Neural progenitor cell (in vitro differentiated cells): ENCODE data around the gene MOB2. TPM values are rescaled to one million over a fixed set of nuclear protein-coding genes. Genes with fewer than 3 reads are reported as not detected.
A peak's percentile ranks its signal among the peaks of the same experiment; 100 is the strongest.

Source experiments
- DNase-seq: peaks from one replicate; pipeline ENCODE4 v3.0.0-alpha.2; 2016; ENCODE audit warnings: low spot score
- H2AFZ ChIP-seq: fragments of 200-600 bp; sonication (generic); replicated peaks from 2 replicates; pipeline ENCODE4 v1.6.1; 2016; ENCODE audit warnings: antibody characterized with exemption
- H3F3A ChIP-seq: fragments of 200-600 bp; sonication (generic); 2 replicates; pipeline ENCODE4 v1.6.1; 2016; ENCODE audit warnings: antibody characterized with exemption, low read depth
- H3K27ac ChIP-seq: fragments of 200-600 bp; sonication (generic); 2 replicates; pipeline ENCODE4 v1.5.1; 2016; ENCODE audit warnings: mild to moderate bottlenecking
- H3K27me3 ChIP-seq: fragments of 200-600 bp; sonication (generic); 2 replicates; pipeline ENCODE4 v1.6.1; 2016; ENCODE audit warnings: mild to moderate bottlenecking, moderate library complexity
- H3K36me3 ChIP-seq: fragments of 200-600 bp; sonication (generic); 2 replicates; pipeline ENCODE4 v1.5.1; 2016
- H3K4me1 ChIP-seq: fragments of 200-600 bp; sonication (generic); 2 replicates; pipeline ENCODE4 v1.6.1; 2016; ENCODE audit warnings: mixed run types
- H3K4me2 ChIP-seq: fragments of 200-600 bp; sonication (generic); 2 replicates; pipeline ENCODE4 v1.6.1; 2016
- H3K4me3 ChIP-seq: fragments of 200-600 bp; sonication (generic); 2 replicates; pipeline ENCODE4 v1.5.1; 2016
- H3K79me2 ChIP-seq: fragments of 200-600 bp; sonication (generic); 2 replicates; pipeline ENCODE4 v1.6.1; 2016; ENCODE audit warnings: low read depth
- H3K9ac ChIP-seq: fragments of 200-600 bp; sonication (generic); 2 replicates; pipeline ENCODE4 v1.6.1; 2016
- H3K9me3 ChIP-seq: fragments of 200-600 bp; sonication (generic); 2 replicates; pipeline ENCODE4 v1.5.1; 2016; ENCODE audit warnings: low read depth
- H4K20me1 ChIP-seq: fragments of 200-600 bp; sonication (generic); 2 replicates; pipeline ENCODE4 v1.6.1; 2016; ENCODE audit warnings: low read depth
- H3K27ac Mint-ChIP-seq: 3 replicates; pipeline ENCODE4 v1.8.0; 2021; ENCODE audit warnings: mixed read lengths
- H3K27me3 Mint-ChIP-seq: 2 replicates; pipeline ENCODE4 v1.8.0; 2022; ENCODE audit warnings: low read depth, mild to moderate bottlenecking, inconsistent platforms, moderate library complexity, mixed read lengths; ENCODE audit not compliant: insufficient read depth
- H3K36me3 Mint-ChIP-seq: 3 replicates; pipeline ENCODE4 v1.8.0; 2021; ENCODE audit warnings: mixed read lengths
- H3K4me1 Mint-ChIP-seq: 3 replicates; pipeline ENCODE4 v1.8.0; 2021; ENCODE audit warnings: mixed read lengths
- H3K4me3 Mint-ChIP-seq: 3 replicates; pipeline ENCODE4 v1.8.0; 2021; ENCODE audit warnings: mild to moderate bottlenecking, moderate library complexity, mixed read lengths
- H3K9me3 Mint-ChIP-seq: 3 replicates; pipeline ENCODE4 v1.8.0; 2020; ENCODE audit warnings: mixed read lengths
- CTCF ChIP-seq: fragments of 200-600 bp; sonication (generic); IDR thresholded peaks from 2 replicates; pipeline ENCODE4 v1.5.1; 2017; ENCODE audit warnings: antibody characterized with exemption, mild to moderate bottlenecking
- EZH2 ChIP-seq: fragments of 200-600 bp; sonication (generic); IDR thresholded peaks from 2 replicates; pipeline ENCODE4 v1.6.1; 2017; ENCODE audit warnings: antibody characterized with exemption, mild to moderate bottlenecking, moderate library complexity
- EZH2phosphoT487 ChIP-seq: fragments of 200-600 bp; sonication (generic); IDR thresholded peaks from 2 replicates; pipeline ENCODE4 v1.6.1; 2017; ENCODE audit warnings: antibody characterized with exemption
- total RNA-seq: library from RNA; depleted of rRNA; stranded (reverse); fragments of >200 nt; gene quantifications from 2 replicates; pipeline ENCODE4 v1.2.3, GENCODE V29; 2015; ENCODE audit warnings: low replicate concordance

MOB2 gene
- total RNA-seq, 1 donor from 2014 or later: 8.0 TPM

GRCh38 chr11:1533342-1533725 is 46.8 kb upstream of the MOB2 start:
- Mint-ChIP-seq H3K4me3 (no peak overlapping the region), H3K36me3 (no peaks in the 10 kb centered on the region), H3K4me1 (peaks cover 2% of the 10 kb centered on the region), H3K27me3 (peaks cover 8% of the 10 kb centered on the region), H3K9me3 (no peaks in the 10 kb centered on the region), H3K27ac (no peak overlapping the region)
- peaks cover 8% of the 10 kb centered on the region for H3K27me3 ChIP-seq
- H3K9ac ChIP-seq: no peak overlapping the region
- no peaks in the 10 kb centered on the region for H3F3A ChIP-seq
- no peak overlapping the region for H3K4me2 ChIP-seq
- DNase-seq: no peak
- no peaks in the 10 kb centered on the region for H3K4me1 ChIP-seq
- no peak overlapping the region for H2AFZ ChIP-seq
- H4K20me1 ChIP-seq: peaks cover 53% of the 10 kb centered on the region
- H3K27ac ChIP-seq: no peak overlapping the region
- peaks cover 44% of the 10 kb centered on the region for H3K79me2 ChIP-seq
- no peaks in the 10 kb centered on the region for H3K36me3 ChIP-seq
- no peaks in the 10 kb centered on the region for H3K9me3 ChIP-seq
- H3K4me3 ChIP-seq: no peak overlapping the region
- no peak for TF ChIP-seq EZH2phosphoT487

GRCh38 chr11:1532606-1533341 is 46.2 kb upstream of the MOB2 start:
- no peak overlapping the region for H3K4me3 Mint-ChIP-seq
- no peaks in the 10 kb centered on the region for H3K9me3 Mint-ChIP-seq
- no peaks in the 10 kb centered on the region for H3K36me3 Mint-ChIP-seq
- H3K4me1 Mint-ChIP-seq: peaks cover 2% of the 10 kb centered on the region
- H4K20me1 ChIP-seq: peaks cover 53% of the 10 kb centered on the region
- no peak overlapping the region for H3K4me3 ChIP-seq
- peaks cover 4% of the 10 kb centered on the region for H3K27me3 Mint-ChIP-seq
- no peaks in the 10 kb centered on the region for H3K4me1 ChIP-seq
- H3K27ac Mint-ChIP-seq: no peak overlapping the region
- DNase-seq: no peak
- no peaks in the 10 kb centered on the region for H3K36me3 ChIP-seq
- no peak overlapping the region for H3K27ac ChIP-seq
- peaks cover 3% of the 10 kb centered on the region for H3K27me3 ChIP-seq
- no peak overlapping the region for H2AFZ ChIP-seq
- H3F3A ChIP-seq: no peaks in the 10 kb centered on the region
- TF ChIP-seq EZH2: no peak
- no peak for TF ChIP-seq EZH2phosphoT487
- no peak for TF ChIP-seq CTCF
- H3K9ac ChIP-seq: no peak overlapping the region
- peaks cover 48% of the 10 kb centered on the region for H3K79me2 ChIP-seq
- H3K4me2 ChIP-seq: no peak overlapping the region
- H3K9me3 ChIP-seq: no peaks in the 10 kb centered on the region

GRCh38 chr11:1532014-1532586 is 45.5 kb upstream of the MOB2 start:
- Histone ChIP-seq H3K9me3 (no peaks in the 10 kb centered on the region), H3K9ac (peak overlapping the region; percentile 13), H3F3A (no peaks in the 10 kb centered on the region), H2AFZ (no peak overlapping the region), H3K4me3 (no peak overlapping the region), H3K4me2 (no peak overlapping the region), H3K79me2 (peaks cover 44% of the 10 kb centered on the region), H3K27me3 (no peaks in the 10 kb centered on the region), H3K36me3 (no peaks in the 10 kb centered on the region), H3K4me1 (no peaks in the 10 kb centered on the region), H3K27ac (no peak overlapping the region), H4K20me1 (peaks cover 49% of the 10 kb centered on the region)
- Mint-ChIP-seq H3K4me1 (peaks cover 2% of the 10 kb centered on the region), H3K9me3 (no peaks in the 10 kb centered on the region), H3K4me3 (no peak overlapping the region), H3K27ac (no peak overlapping the region), H3K27me3 (peaks cover 2% of the 10 kb centered on the region), H3K36me3 (no peaks in the 10 kb centered on the region)
- TF ChIP-seq EZH2 (no peak), EZH2phosphoT487 (no peak), CTCF (no peak)
- DNase-seq: no peak

- DNase-seq: no peak
- H3K27ac ChIP-seq: no peak overlapping the region
- TF ChIP-seq EZH2phosphoT487: no peak
- TF ChIP-seq EZH2: no peak
- no peak for TF ChIP-seq CTCF
- peaks cover 3% of the 10 kb centered on the region for H3K4me1 Mint-ChIP-seq
- no peak overlapping the region for H3K4me3 Mint-ChIP-seq
- no peaks in the 10 kb centered on the region for H3K4me1 ChIP-seq
- no peak overlapping the region for H3K4me2 ChIP-seq
- H3F3A ChIP-seq: no peaks in the 10 kb centered on the region
- no peaks in the 10 kb centered on the region for H3K9me3 ChIP-seq
- H3K36me3 ChIP-seq: no peaks in the 10 kb centered on the region
- peaks cover 2% of the 10 kb centered on the region for H3K27me3 Mint-ChIP-seq
- H3K9me3 Mint-ChIP-seq: no peaks in the 10 kb centered on the region
- H3K27me3 ChIP-seq: no peaks in the 10 kb centered on the region
- H3K27ac Mint-ChIP-seq: peak overlapping the region; percentile 87
- H3K79me2 ChIP-seq: peaks cover 38% of the 10 kb centered on the region
- no peaks in the 10 kb centered on the region for H3K36me3 Mint-ChIP-seq
- no peak overlapping the region for H2AFZ ChIP-seq
- peaks cover 50% of the 10 kb centered on the region for H4K20me1 ChIP-seq
- no peak overlapping the region for H3K4me3 ChIP-seq
- no peak overlapping the region for H3K9ac ChIP-seq
Observed at GRCh38 chr11:1531449-1532013, 45.0 kb upstream of the MOB2 start.
